ENCODE data around the gene PTGIS.

- TF ChIP-seq CREB1 (IDR thresholded peaks at IDR 0.05; ENCODE audit: low read depth) (no peak), RAD21 (IDR thresholded peaks at IDR 0.05; ENCODE audit: low read depth) (no peak), EP300 (IDR thresholded peaks at IDR 0.05; ENCODE audit: borderline replicate concordance) (no peak), YY1 (IDR thresholded peaks at IDR 0.05; ENCODE audit: low read depth) (no peak), CEBPB (IDR thresholded peaks at IDR 0.05) (no peak), TAF1 (IDR thresholded peaks at IDR 0.05; ENCODE audit: low read depth) (no peak), MAX (IDR thresholded peaks at IDR 0.05) (no peak), TCF12 (IDR thresholded peaks at IDR 0.05; ENCODE audit: low read depth) (no peak), REST (IDR thresholded peaks at IDR 0.05; ENCODE audit: low read depth) (no peak), EGR1 (IDR thresholded peaks at IDR 0.05) (no peak), TEAD4 (IDR thresholded peaks at IDR 0.05) (no peak), NFIC (IDR thresholded peaks at IDR 0.05) (no peak), USF1 (IDR thresholded peaks at IDR 0.05) (no peak)
Measured at GRCh38 chr20:49590163-49591017, 22.5 kb upstream of the PTGIS start.

Data from Ishikawa (cell line).